H1 (cell line): ENCODE measurements around the gene NCAM1. TPM values are rescaled to one million over a fixed set of nuclear protein-coding genes. Genes with fewer than 3 reads are reported as not detected.

Source experiments
- CTCF ChIA-PET: fragments of 300-600 bp; sonication (Branson Sonifier 250); formaldehyde crosslinking; loops from one replicate; lab custom pipeline; 2021; ENCODE audit not compliant: partially characterized antibody; lab: Charles Lee
- POLR2A ChIA-PET: fragments of 300-600 bp; sonication (Branson Sonifier 250); formaldehyde crosslinking; loops from one replicate; lab custom pipeline; 2021; ENCODE audit warnings: inconsistent platforms; ENCODE audit not compliant: partially characterized antibody; lab: Charles Lee
- DNase-seq, 2 experiments: peaks; one replicate each; pipeline versions ENCODE4 v3.0.0 to v3.0.0-alpha.2; 2010 to 2022; ENCODE audit warnings: low spot score in 2 of 2, low read depth in 1 of 2, mixed read lengths in 1 of 2
- FAIRE-seq: peaks from 2 replicates; lab custom pipeline; 2011; peaks lifted over from hg19 to GRCh38; lab: Jason Lieb, UNC
- H2AFZ ChIP-seq: 2 replicates; pipeline ENCODE4 v1.8.1; 2012; ENCODE audit warnings: low read length, inconsistent platforms
- H2AK5ac ChIP-seq: 2 replicates; pipeline ENCODE4 v1.6.1; 2013; ENCODE audit warnings: low read depth, low read length
- H2BK120ac ChIP-seq: replicated peaks from 2 replicates; pipeline ENCODE3; 2013; ENCODE audit warnings: low read depth, low read length, inconsistent platforms
- H2BK12ac ChIP-seq: 2 replicates; pipeline ENCODE4 v1.6.1; 2013; ENCODE audit warnings: low read depth, low read length
- H2BK15ac ChIP-seq: 2 replicates; pipeline ENCODE4 v1.6.1; 2013; ENCODE audit warnings: low read length
- H2BK20ac ChIP-seq: 2 replicates; pipeline ENCODE4 v1.6.1; 2013; ENCODE audit warnings: low read length
- H2BK5ac ChIP-seq: 2 replicates; pipeline ENCODE4 v1.6.1; 2013; ENCODE audit warnings: low read depth, low read length
- H3K14ac ChIP-seq: 2 replicates; pipeline ENCODE4 v1.6.1; 2013; ENCODE audit warnings: inconsistent platforms; ENCODE audit not compliant: insufficient read length
- H3K18ac ChIP-seq: 2 replicates; pipeline ENCODE4 v1.6.1; 2013; ENCODE audit warnings: low read length; ENCODE audit errors: extremely low read depth
- H3K23ac ChIP-seq: 2 replicates; pipeline ENCODE4 v1.6.1; 2013; ENCODE audit warnings: inconsistent platforms; ENCODE audit not compliant: insufficient read length
- H3K23me2 ChIP-seq: 2 replicates; pipeline ENCODE4 v1.6.1; 2013; ENCODE audit warnings: low read depth, low read length
- H3K27ac ChIP-seq: 2 replicates; pipeline ENCODE4 v1.6.1; 2011; ENCODE audit warnings: low read depth, low read length, inconsistent platforms
- H3K27me3 ChIP-seq, 4 experiments: replicated peaks in 1 of 4; 1 replicate in 1 of 4; 2 replicates in 3 of 4; pipeline versions ENCODE4 v1.6.1 to v1.8.1; 2011 to 2013; ENCODE audit warnings: low read length in 3 of 4, mild to moderate bottlenecking in 3 of 4, inconsistent platforms in 2 of 4, mixed read lengths in 2 of 4, moderate library complexity in 1 of 4; ENCODE audit not compliant: control insufficient read depth in 3 of 4, insufficient read depth in 3 of 4; ENCODE audit errors: extremely low read depth in 1 of 4
- H3K36me3 ChIP-seq, 4 experiments: 2 replicates each; pipeline versions ENCODE4 v1.6.1 to v1.8.1; 2011 to 2013; ENCODE audit warnings: mild to moderate bottlenecking in 4 of 4, low read length in 3 of 4, moderate library complexity in 2 of 4, control low read depth in 1 of 4, inconsistent platforms in 1 of 4; ENCODE audit not compliant: insufficient read depth in 4 of 4, control insufficient read depth in 2 of 4
- H3K4ac ChIP-seq: replicated peaks from 2 replicates; pipeline ENCODE3; 2013; ENCODE audit warnings: low read length, low read depth, mixed read lengths, inconsistent platforms; ENCODE audit not compliant: insufficient read length
- H3K4me1 ChIP-seq, 4 experiments: replicated peaks in 1 of 4; 1 replicate in 1 of 4; 2 replicates in 3 of 4; pipeline versions ENCODE4 v1.6.1 to v1.8.1; 2011 to 2013; ENCODE audit warnings: low read length in 3 of 4, inconsistent platforms in 2 of 4, mixed read lengths in 1 of 4; ENCODE audit not compliant: insufficient read depth in 4 of 4, control insufficient read depth in 3 of 4
- H3K4me2 ChIP-seq, 2 experiments: 2 replicates each; pipeline versions ENCODE4 v1.6.1 to v1.8.1; 2011 to 2013; ENCODE audit warnings: low read depth in 2 of 2, low read length in 2 of 2, control low read depth in 1 of 2, inconsistent platforms in 1 of 2, mild to moderate bottlenecking in 1 of 2; ENCODE audit not compliant: insufficient read depth in 1 of 2
- H3K4me3 ChIP-seq, 4 experiments: fragments of 200-600, 300-600 bp in 1 of 4; sonication (generic), shearing (Covaris generic), sonication (Bioruptor Twin) in 1 of 4; 2 replicates each; pipeline versions ENCODE4 v1.5.1 to v1.8.1; 2011 to 2016; ENCODE audit warnings: low read length in 4 of 4, low read depth in 3 of 4, control low read depth in 2 of 4, inconsistent platforms in 2 of 4, mild to moderate bottlenecking in 2 of 4, mixed read lengths in 1 of 4, moderate library complexity in 1 of 4; ENCODE audit not compliant: insufficient read depth in 2 of 4; ENCODE audit errors: extremely low read depth in 1 of 4
- H3K56ac ChIP-seq: replicated peaks from 2 replicates; pipeline ENCODE3; 2013; ENCODE audit warnings: low read depth, mild to moderate bottlenecking, mixed read lengths, low read length, inconsistent platforms; ENCODE audit not compliant: insufficient read length
- H3K79me1 ChIP-seq: 2 replicates; pipeline ENCODE4 v1.6.1; 2013; ENCODE audit warnings: low read depth, low read length, control low read depth
- H3K79me2 ChIP-seq, 2 experiments: 2 replicates each; pipeline versions ENCODE4 v1.6.1 to v1.8.1; 2012 to 2013; ENCODE audit warnings: low read length in 2 of 2, mild to moderate bottlenecking in 2 of 2, inconsistent platforms in 1 of 2; ENCODE audit not compliant: insufficient read depth in 2 of 2, control insufficient read depth in 1 of 2
- H3K9ac ChIP-seq, 4 experiments: replicated peaks in 1 of 4; 1 replicate in 1 of 4; 2 replicates in 3 of 4; pipeline versions ENCODE4 v1.6.1 to v1.8.1; 2011 to 2013; ENCODE audit warnings: low read depth in 3 of 4, low read length in 3 of 4, control low read depth in 2 of 4, mild to moderate bottlenecking in 2 of 4, moderate library complexity in 2 of 4, inconsistent platforms in 1 of 4; ENCODE audit errors: extremely low read depth in 1 of 4
- H3K9me3 ChIP-seq, 2 experiments: 2 replicates each; pipeline versions ENCODE4 v1.6.1 to v1.8.1; 2012 to 2013; ENCODE audit warnings: mild to moderate bottlenecking in 2 of 2, moderate library complexity in 2 of 2, control low read depth in 1 of 2, inconsistent platforms in 1 of 2, low read depth in 1 of 2, low read length in 1 of 2, mixed read lengths in 1 of 2; ENCODE audit not compliant: insufficient read depth in 2 of 2
- H4K20me1 ChIP-seq, 2 experiments: replicated peaks in 1 of 2; 2 replicates each; pipeline versions ENCODE3 to v1.8.1; 2011 to 2013; ENCODE audit warnings: inconsistent platforms in 2 of 2, low read length in 2 of 2, mild to moderate bottlenecking in 1 of 2; ENCODE audit not compliant: insufficient read depth in 2 of 2, control insufficient read depth in 1 of 2
- H4K5ac ChIP-seq: 2 replicates; pipeline ENCODE4 v1.6.1; 2013; ENCODE audit warnings: low read length, low read depth, mixed read lengths, inconsistent platforms; ENCODE audit not compliant: insufficient read length
- H4K8ac ChIP-seq: 2 replicates; pipeline ENCODE4 v1.8.0; 2013; ENCODE audit warnings: mild to moderate bottlenecking, moderate library complexity, low read length, inconsistent platforms; ENCODE audit not compliant: insufficient read depth; ENCODE audit errors: extremely low read depth
- H4K91ac ChIP-seq: replicated peaks from 2 replicates; pipeline ENCODE3; 2013; ENCODE audit warnings: low read length, mixed read lengths, inconsistent platforms; ENCODE audit not compliant: insufficient read length
- CBX8 ChIP-seq: fragments of 300-800, 300-1000 bp; sonication (generic); IDR thresholded peaks from 2 replicates; pipeline ENCODE4 v1.7.1; 2016; ENCODE audit warnings: low read depth, low read length, borderline replicate concordance
- CHD1 ChIP-seq: IDR thresholded peaks from 2 replicates; pipeline ENCODE4 v1.6.1; 2012; ENCODE audit warnings: low read depth, low read length, improper control_type of control experiment
- FOSL1 ChIP-seq: IDR thresholded peaks from 2 replicates; pipeline ENCODE4 v1.6.1; 2011; ENCODE audit warnings: mild to moderate bottlenecking, low read depth, low read length, moderate library complexity; ENCODE audit not compliant: insufficient read depth
- MAFK ChIP-seq: IDR thresholded peaks from 2 replicates; pipeline ENCODE4 v1.6.1; 2012; ENCODE audit warnings: low read depth, mild to moderate bottlenecking, improper control_type of control experiment, low read length
- SIRT6 ChIP-seq: IDR thresholded peaks from one replicate; pipeline ENCODE4 v1.7.1; 2012; ENCODE audit warnings: low read length, inconsistent platforms
- SIX5 ChIP-seq: IDR thresholded peaks from 2 replicates; pipeline ENCODE4 v1.6.1; 2011; ENCODE audit warnings: mild to moderate bottlenecking, low read depth, low read length
- TCF12 ChIP-seq: IDR thresholded peaks from 2 replicates; pipeline ENCODE4 v1.6.1; 2011; ENCODE audit warnings: low read depth, mild to moderate bottlenecking, low read length
- TEAD4 ChIP-seq: IDR thresholded peaks from 2 replicates; pipeline ENCODE4 v1.6.1; 2012; ENCODE audit warnings: low read depth, low read length, inconsistent platforms, mixed read lengths
- ZNF274 ChIP-seq: IDR thresholded peaks from 2 replicates; pipeline ENCODE4 v1.7.0; 2012; ENCODE audit warnings: low read length, borderline replicate concordance; ENCODE audit errors: extremely low read depth
- polyA plus RNA-seq, 7 experiments: library from polyadenylated mRNA; depleted of rRNA in 3 of 7; stranded (reverse) in 5 of 7; unstranded in 2 of 7; fragments of >200 nt in 5 of 7; fragments of 200-250 nt in 2 of 7; gene quantifications; 1 replicate in 5 of 7; 2 replicates in 1 of 7; 4 replicates in 1 of 7; pipeline versions ENCODE4 v1.2.1 to v1.2.3, GENCODE V29; 2011 to 2013; ENCODE audit warnings: missing spikeins in 2 of 7, mixed read lengths in 2 of 7
- total RNA-seq: library from RNA; stranded (reverse); fragmentation: NEBNext Ultra II Directional; extraction: Animal tissue kit (Norgen Biotek cat#: 25700); gene quantifications from 2 replicates; pipeline ENCODE4 v1.2.1, GENCODE V29; 2021
- TF ChIP-seq, protein P1 (sequence below), 3 experiments: IDR thresholded peaks; 1 replicate in 2 of 3; 2 replicates in 1 of 3; pipeline versions ENCODE4 v1.5.1 to v1.6.1; 2011; ENCODE audit warnings: low read length in 3 of 3, mild to moderate bottlenecking in 3 of 3, inconsistent platforms in 2 of 3, low read depth in 1 of 3, moderate library complexity in 1 of 3; ENCODE audit not compliant: insufficient read depth in 1 of 3; ENCODE audit errors: control extremely low read depth in 1 of 3

NCAM1 gene
- total and polyA plus RNA-seq, 2 of the 8 experiments (the other 6 are each of a cell fraction or from before 2014, with no cell fraction given): 3.1 to 4.3 TPM

DNA sequence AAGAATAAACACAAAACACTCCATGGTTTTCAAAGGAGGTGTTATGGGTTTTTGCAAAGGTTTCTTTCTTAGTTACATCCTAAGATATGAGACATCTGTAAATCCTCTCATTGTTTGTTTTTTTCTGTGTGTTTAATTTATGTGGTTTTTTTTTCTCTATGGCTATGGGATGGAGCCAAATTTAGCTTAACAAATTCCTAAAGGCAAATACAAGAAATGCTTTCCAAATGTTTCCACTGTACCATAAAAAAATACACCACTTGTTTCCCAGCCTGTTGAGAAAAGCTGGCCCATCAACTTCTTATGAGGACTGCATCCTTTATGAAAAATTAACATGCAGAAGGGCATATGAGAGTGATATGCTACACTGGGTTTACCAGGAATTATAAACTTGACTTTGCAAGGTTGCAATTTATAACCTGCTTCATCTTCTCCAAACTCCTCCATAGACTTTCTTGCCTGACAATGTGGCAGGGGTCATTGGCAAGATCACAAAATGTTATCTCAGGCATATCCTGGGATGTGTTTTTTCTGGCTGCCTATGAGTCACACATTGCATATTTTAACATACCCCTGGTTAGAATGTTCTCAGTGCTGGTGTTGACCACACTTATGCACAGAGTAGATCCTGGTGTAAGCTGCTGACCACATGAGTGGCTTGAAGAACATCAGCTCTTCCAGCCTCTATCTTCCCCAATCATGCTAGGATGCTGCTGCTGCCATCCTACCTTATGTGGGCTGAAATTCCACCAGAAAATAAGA is 215.6 kb downstream of the NCAM1 start:
- no peak overlapping the region for H2BK12ac ChIP-seq
- H3K4me2 ChIP-seq: no peak overlapping the region
- H3K79me2 ChIP-seq: no peaks in the 10 kb centered on the region
- no peak for DNase-seq
- ChIA-PET POLR2A (no interaction called here), CTCF (no interaction called here)
- no peak overlapping the region for H2BK15ac ChIP-seq
- H3K14ac ChIP-seq: no peak overlapping the region
- H3K9me3 ChIP-seq: no peaks in the 10 kb centered on the region
- H2AK5ac ChIP-seq: no peak overlapping the region
- no peaks in the 10 kb centered on the region for H3K36me3 ChIP-seq
- H2AFZ ChIP-seq: no peak overlapping the region
- no peak overlapping the region for H4K91ac ChIP-seq
- H3K4me3 ChIP-seq: no peak overlapping the region
- H3K23me2 ChIP-seq: no peaks in the 10 kb centered on the region
- no peaks in the 10 kb centered on the region for H3K27me3 ChIP-seq
- no peak overlapping the region for H4K8ac ChIP-seq
- no peak overlapping the region for H2BK20ac ChIP-seq
- H3K56ac ChIP-seq: no peak overlapping the region
- no peak overlapping the region for H3K23ac ChIP-seq
- H3K4me1 ChIP-seq: peaks cover 0 to 8% (median 6%) of the 10 kb centered on the region in 4 experiments; a peak in 4 of 7 replicates
- no peak overlapping the region for H3K9ac ChIP-seq
- H3K4ac ChIP-seq: no peak overlapping the region
- no peak overlapping the region for H4K5ac ChIP-seq
- no peak overlapping the region for H2BK120ac ChIP-seq
- no peak overlapping the region for H3K18ac ChIP-seq
- no peak for TF ChIP-seq TCF12
- TF ChIP-seq CBX8: no peak
- no peak for TF ChIP-seq CHD1
- no peak for TF ChIP-seq SIRT6
- TF ChIP-seq, protein P1, sequence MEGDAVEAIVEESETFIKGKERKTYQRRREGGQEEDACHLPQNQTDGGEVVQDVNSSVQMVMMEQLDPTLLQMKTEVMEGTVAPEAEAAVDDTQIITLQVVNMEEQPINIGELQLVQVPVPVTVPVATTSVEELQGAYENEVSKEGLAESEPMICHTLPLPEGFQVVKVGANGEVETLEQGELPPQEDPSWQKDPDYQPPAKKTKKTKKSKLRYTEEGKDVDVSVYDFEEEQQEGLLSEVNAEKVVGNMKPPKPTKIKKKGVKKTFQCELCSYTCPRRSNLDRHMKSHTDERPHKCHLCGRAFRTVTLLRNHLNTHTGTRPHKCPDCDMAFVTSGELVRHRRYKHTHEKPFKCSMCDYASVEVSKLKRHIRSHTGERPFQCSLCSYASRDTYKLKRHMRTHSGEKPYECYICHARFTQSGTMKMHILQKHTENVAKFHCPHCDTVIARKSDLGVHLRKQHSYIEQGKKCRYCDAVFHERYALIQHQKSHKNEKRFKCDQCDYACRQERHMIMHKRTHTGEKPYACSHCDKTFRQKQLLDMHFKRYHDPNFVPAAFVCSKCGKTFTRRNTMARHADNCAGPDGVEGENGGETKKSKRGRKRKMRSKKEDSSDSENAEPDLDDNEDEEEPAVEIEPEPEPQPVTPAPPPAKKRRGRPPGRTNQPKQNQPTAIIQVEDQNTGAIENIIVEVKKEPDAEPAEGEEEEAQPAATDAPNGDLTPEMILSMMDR (IDR thresholded peaks at IDR 0.05; ENCODE audit: control extremely low read depth in 1 of 3, insufficient read depth in 1 of 3, low read depth in 1 of 3, low read length in 3 of 3): no peak
- no peak for TF ChIP-seq MAFK
- TF ChIP-seq SIX5: no peak
- no peak for TF ChIP-seq TEAD4
- no peak for TF ChIP-seq FOSL1
- no peak for TF ChIP-seq ZNF274
- TF ChIP-seq, all 59 proteins: peak for 0
- FAIRE-seq: no peak
- Histone ChIP-seq H4K20me1 (no peaks in the 10 kb centered on the region), H3K27ac (no peak overlapping the region), H3K79me1 (no peaks in the 10 kb centered on the region), H2BK5ac (no peak overlapping the region)
